GM12864 (cell line): ENCODE results near the gene EVA1C.

Experiments
- DNase-seq: peaks from one replicate; pipeline ENCODE4 v3.0.0-alpha.2; 2011; ENCODE audit warnings: low read depth
- H3K4me3 ChIP-seq: 2 replicates; pipeline ENCODE4 v1.5.1; 2011; ENCODE audit warnings: mild to moderate bottlenecking, low read depth, low read length, control low read depth
- CTCF ChIP-seq: IDR thresholded peaks from 2 replicates; pipeline ENCODE4 v1.5.1; 2011; ENCODE audit warnings: low read depth, mild to moderate bottlenecking, moderate library complexity, low read length, control low read depth, inconsistent platforms; ENCODE audit errors: missing control alignments

Gene EVA1C

GRCh38 chr21:32515874-32516273 lies 103.4 kb downstream of the EVA1C start:
- H3K4me3 ChIP-seq = no peak overlapping the region
- no peak for TF ChIP-seq CTCF
- DNase-seq = no peak

- no peak overlapping the region for H3K4me3 ChIP-seq
- no peak for DNase-seq
- TF ChIP-seq CTCF = no peak
Observed at GRCh38 chr21:32516756-32517649, 104.5 kb downstream of the EVA1C start.

GRCh38 chr21:32519945-32520874 lies 107.7 kb downstream of the EVA1C start:
- no peak overlapping the region for H3K4me3 ChIP-seq
- TF ChIP-seq CTCF = no peak
- no peak for DNase-seq

GRCh38 chr21:32520875-32521735 lies 108.6 kb downstream of the EVA1C start:
- H3K4me3 ChIP-seq = no peak overlapping the region
- TF ChIP-seq CTCF = no peak
- DNase-seq = no peak

- no peak for DNase-seq
- no peak overlapping the region for H3K4me3 ChIP-seq
- TF ChIP-seq CTCF = no peak
Observed at GRCh38 chr21:32521736-32522355, 109.3 kb downstream of the EVA1C start.

- H3K4me3 ChIP-seq = no peak overlapping the region
- no peak for TF ChIP-seq CTCF
- no peak for DNase-seq
Observed at GRCh38 chr21:32523463-32523862, 111.0 kb downstream of the EVA1C start.
